Measurements from ENCODE around the gene GSE1. TPM values are rescaled to one million over a fixed set of nuclear protein-coding genes. Genes with fewer than 3 reads are reported as not detected.

The GSE1 gene
- total RNA-seq, 4 donors from 2014 or later, result 79.7 to 196 (median 143) TPM

DNA sequence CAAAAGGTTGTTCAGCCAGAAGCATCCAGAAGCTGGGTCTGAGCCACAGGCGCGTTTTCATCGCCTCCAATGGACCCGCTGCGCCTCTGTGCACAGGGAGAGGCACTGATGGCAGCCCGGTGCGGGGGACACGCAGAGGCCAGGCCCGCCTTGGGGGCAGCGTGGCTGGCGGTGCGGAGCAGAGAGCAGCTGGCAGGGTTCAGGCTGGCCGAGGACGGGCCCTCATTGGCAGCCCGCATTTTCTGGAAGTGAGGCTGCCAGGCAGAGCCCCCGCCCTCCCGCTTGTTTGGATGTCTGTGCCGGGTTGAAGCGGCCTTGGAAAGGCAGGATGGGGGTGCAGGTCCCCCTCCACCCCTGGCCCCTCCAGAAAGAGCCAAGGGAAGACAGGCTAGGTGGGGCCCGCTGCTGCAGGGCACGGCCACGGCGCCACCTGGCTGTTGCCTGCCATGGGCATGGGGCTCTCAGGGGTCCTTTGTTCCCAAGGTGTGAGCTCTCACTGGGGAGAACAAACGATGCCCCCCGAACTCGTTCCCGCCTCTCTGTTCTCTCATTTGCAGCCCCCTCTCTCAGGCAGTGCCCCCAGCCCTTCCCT is 18.8 kb downstream of the GSE1 start:
- Histone ChIP-seq H3K36me3 (peaks cover 0 to 17% (median 0%) of the 10 kb centered on the region in 3 donors), H3K4me1 (peaks cover 0 to 5% (median 0%) of the 10 kb centered on the region in 4 donors), H3K4me3 (no peak overlapping the region), H3K27ac (no peak overlapping the region), H3K27me3 (no peaks in the 10 kb centered on the region), H3K9me3 (peaks cover 0 to 7% (median 0%) of the 10 kb centered on the region in 4 donors)
- no peak for TF ChIP-seq POLR2A (IDR thresholded peaks at IDR 0.05)
- TF ChIP-seq, protein P1, sequence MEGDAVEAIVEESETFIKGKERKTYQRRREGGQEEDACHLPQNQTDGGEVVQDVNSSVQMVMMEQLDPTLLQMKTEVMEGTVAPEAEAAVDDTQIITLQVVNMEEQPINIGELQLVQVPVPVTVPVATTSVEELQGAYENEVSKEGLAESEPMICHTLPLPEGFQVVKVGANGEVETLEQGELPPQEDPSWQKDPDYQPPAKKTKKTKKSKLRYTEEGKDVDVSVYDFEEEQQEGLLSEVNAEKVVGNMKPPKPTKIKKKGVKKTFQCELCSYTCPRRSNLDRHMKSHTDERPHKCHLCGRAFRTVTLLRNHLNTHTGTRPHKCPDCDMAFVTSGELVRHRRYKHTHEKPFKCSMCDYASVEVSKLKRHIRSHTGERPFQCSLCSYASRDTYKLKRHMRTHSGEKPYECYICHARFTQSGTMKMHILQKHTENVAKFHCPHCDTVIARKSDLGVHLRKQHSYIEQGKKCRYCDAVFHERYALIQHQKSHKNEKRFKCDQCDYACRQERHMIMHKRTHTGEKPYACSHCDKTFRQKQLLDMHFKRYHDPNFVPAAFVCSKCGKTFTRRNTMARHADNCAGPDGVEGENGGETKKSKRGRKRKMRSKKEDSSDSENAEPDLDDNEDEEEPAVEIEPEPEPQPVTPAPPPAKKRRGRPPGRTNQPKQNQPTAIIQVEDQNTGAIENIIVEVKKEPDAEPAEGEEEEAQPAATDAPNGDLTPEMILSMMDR (IDR thresholded peaks at IDR 0.05), result no peak
- no peak for DNase-seq

DNA sequence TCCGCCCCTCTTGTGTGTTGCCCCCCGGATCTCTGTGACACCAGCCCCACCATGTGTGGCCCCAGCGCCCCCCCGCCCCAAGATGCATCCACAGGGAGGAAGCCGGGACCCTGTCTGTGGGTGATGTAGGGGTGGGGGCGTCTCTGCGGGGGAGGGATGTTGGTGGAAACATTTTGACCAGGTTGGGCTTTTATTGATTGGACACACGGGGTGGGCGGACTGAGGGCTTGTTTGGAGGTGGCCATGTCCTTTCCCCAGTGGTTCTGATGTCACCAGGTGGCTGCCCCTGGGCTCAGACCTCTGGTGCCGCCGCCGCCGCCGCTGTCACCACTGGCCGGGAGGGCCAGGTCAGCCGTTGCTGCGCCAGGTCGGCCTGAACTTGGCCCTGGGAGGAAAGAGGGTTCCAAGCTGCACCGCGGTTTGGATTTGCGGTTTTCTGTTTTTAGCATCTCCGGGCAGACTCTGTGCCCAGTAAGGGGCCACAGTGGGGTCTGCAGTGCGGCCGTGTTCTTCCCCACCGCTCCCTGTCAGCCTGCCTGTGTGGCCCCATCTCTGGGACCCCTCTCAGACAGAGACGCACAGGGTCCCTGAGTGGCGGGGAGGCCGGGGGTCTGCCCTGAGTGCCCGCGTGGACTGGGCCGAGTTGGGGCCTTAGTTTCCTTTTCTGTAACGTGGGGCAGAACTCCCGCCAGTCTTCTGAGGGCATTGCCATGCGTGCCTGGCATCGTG is 19.8 kb downstream of the GSE1 start:
- no peak overlapping the region for H3K4me3 ChIP-seq
- no peak overlapping the region for H3K27ac ChIP-seq
- H3K4me1 ChIP-seq, result peaks cover 0 to 5% (median 0%) of the 10 kb centered on the region in 4 donors
- no peaks in the 10 kb centered on the region for H3K27me3 ChIP-seq
- TF ChIP-seq, protein P1 (IDR thresholded peaks at IDR 0.05), result no peak
- TF ChIP-seq POLR2A (IDR thresholded peaks at IDR 0.05), result no peak
- H3K36me3 ChIP-seq, result peaks cover 0 to 22% (median 0%) of the 10 kb centered on the region in 3 donors
- H3K9me3 ChIP-seq, result peaks cover 0 to 7% (median 0%) of the 10 kb centered on the region in 4 donors
- DNase-seq, result no peak

DNA sequence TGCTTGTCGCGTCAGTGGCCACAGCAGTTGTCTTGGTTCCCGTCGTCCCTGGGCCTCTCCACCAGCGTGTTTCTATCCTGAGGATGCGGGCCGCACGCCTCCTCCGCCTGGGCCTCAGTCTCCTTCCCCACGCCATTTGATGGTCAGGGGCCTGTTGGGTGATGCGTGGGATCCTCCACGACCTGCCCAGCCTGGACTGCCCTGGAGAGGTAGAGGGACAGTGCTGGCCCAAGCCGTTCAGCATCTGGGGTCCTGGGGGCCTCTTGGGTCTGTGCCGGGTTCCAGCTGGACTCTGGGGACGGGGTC is 20.3 kb downstream of the GSE1 start:
- TF ChIP-seq POLR2A (IDR thresholded peaks at IDR 0.05), result no peak
- TF ChIP-seq, protein P1 (IDR thresholded peaks at IDR 0.05), result no peak
- H3K27ac ChIP-seq, result no peak overlapping the region
- H3K36me3 ChIP-seq, result peaks cover 0 to 22% (median 0%) of the 10 kb centered on the region in 3 donors
- DNase-seq, result no peak
- H3K9me3 ChIP-seq, result peaks cover 0 to 7% (median 0%) of the 10 kb centered on the region in 4 donors
- H3K27me3 ChIP-seq, result no peaks in the 10 kb centered on the region
- peaks cover 0 to 5% (median 0%) of the 10 kb centered on the region in 4 donors for H3K4me1 ChIP-seq
- no peak overlapping the region for H3K4me3 ChIP-seq

DNA sequence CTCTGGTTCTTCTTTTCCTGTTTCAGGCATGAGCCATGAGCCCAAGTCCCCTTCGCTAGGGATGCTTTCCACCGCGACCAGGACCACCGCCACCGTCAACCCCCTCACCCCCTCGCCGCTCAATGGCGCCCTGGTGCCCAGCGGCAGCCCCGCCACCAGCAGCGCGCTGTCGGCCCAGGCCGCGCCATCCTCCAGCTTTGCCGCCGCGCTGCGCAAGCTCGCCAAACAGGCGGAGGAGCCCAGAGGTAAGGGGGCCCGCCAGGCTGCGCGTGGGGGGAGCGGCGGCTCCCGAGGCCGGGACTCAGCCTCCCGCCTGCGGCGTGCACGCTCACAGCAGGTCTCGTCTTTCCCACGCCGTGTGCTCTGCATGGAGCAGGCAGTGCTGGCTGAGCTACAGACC is 20.8 kb downstream of the GSE1 start:
- Histone ChIP-seq H3K27ac (no peak overlapping the region), H3K36me3 (peaks cover 0 to 22% (median 0%) of the 10 kb centered on the region in 3 donors), H3K9me3 (peaks cover 0 to 7% (median 0%) of the 10 kb centered on the region in 4 donors), H3K27me3 (no peaks in the 10 kb centered on the region), H3K4me1 (peaks cover 0 to 5% (median 0%) of the 10 kb centered on the region in 4 donors), H3K4me3 (no peak overlapping the region)
- no peak for DNase-seq
- TF ChIP-seq POLR2A (IDR thresholded peaks at IDR 0.05), result no peak
- TF ChIP-seq, protein P1 (IDR thresholded peaks at IDR 0.05), result no peak

DNA sequence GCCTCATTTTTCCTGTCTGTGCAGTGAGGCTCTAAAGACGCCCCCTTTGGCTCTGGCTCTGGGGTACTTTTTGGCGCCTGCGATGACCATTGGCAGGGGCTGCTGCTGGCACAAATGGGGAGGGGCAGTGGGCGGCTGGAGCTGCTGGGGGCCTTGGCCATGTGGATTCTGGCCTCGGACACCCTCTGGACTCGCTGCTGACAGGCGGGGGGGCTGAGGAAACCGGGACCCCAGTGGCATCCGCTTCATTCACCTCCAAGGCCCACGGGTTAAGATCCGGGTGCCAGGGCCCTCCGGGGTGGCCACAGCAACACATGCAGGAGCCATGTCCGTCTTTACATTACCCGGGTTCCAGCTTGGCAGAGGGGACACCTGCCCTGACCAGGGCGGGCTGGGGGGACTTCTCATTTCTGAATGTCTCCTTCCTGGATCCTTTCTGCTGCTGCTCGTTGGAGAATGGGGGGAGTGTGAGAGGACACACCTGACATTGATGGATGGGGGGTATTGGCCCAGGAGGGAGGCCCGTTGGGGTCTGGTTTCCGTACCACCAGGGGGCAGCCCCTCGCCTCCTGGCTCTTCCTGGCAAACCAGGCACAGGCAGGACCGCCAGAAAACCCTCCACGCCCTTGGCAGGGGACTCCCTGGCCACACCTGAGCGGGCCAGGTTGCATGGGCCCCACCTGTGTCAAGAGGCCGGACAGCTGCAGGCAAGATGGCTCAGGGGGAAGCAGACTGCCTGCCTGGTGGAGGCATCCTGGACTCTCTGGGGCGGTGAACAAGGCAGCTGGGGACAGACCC is 21.8 kb downstream of the GSE1 start:
- Histone ChIP-seq H3K36me3 (peaks cover 0 to 22% (median 0%) of the 10 kb centered on the region in 3 donors), H3K4me1 (peaks cover 0 to 5% (median 0%) of the 10 kb centered on the region in 4 donors), H3K27me3 (no peaks in the 10 kb centered on the region), H3K9me3 (peaks cover 0 to under 1% (median 0%) of the 10 kb centered on the region in 4 donors), H3K27ac (no peak overlapping the region), H3K4me3 (no peak overlapping the region)
- no peak for TF ChIP-seq POLR2A (IDR thresholded peaks at IDR 0.05)
- TF ChIP-seq, protein P1 (IDR thresholded peaks at IDR 0.05), result no peak
- no peak for DNase-seq
